HG03439 (cell line): ENCODE measurements around the gene FLII.
"Not testable (repeated sequence)": the region's sequence is repeated elsewhere in the genome, so short reads cannot be mapped to it uniquely, and the experiment has no call there.

Source experiments
- ATAC-seq: cut with Tn5 transposase; IDR thresholded peaks from one replicate; pipeline ENCODE4 v1.9.1; 2021; ENCODE audit warnings: mild to moderate bottlenecking, moderate library complexity; ENCODE audit not compliant: unreplicated experiment

Gene FLII

DNA sequence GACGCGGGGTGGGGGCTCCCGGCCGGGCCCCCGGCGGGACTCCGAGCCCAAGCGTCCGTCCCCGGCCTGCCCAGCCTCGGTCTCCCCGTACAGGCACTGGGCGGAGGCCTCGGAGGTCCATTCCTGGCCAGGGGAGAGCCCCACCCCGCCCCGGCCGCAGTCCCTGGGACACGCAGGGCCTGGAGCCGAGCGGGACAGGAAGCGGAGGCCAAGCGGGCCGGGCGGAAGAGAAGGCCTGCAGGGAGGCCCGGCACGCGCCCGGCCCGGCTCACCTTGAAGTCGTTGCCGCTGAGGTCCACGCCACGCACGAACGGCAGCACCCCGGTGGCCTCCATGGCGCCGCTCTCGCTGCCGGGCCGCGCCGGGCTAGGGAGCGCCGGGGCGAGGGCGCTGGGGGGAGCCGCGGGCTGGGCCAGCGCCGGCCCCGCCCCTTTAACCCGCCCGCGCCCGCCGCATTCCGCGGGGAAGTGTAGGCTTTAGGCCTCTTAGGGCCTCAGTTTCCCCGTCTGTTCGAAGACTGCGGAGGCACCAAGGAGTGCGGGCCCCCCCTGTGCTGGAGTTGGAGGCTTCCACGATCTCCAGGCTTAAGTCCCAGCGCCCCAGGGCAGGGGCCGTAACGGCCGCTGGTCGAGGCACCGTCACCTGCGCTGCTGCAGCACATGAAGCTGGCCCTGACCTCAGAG is at the start of gene FLII:
TSS of gene FLII (minus strand) at position 383 of the 683 bp plus-strand sequence. CDS start at position 335, 48 bp downstream.
- ATAC-seq = peak; percentile 20

DNA sequence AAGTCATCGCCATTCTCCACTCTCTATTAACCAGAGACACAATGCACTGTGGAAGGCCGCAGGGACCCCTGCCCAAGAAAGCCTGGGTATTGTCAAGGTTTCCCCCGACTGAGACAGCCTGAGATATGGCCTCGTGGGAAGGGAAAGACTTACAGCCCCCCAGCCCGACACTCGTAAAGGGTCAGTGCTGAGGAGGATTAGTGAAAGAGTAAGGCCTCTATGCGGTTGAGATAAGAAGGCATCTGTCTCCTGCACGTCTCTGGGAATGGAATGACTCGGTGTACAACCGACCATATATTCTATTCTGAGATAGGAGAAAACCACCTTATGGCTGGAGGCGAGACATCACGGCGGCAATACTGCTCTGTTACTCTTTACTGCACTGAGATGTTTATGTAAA is 44.7 kb upstream of the FLII start:
- ATAC-seq = not testable (repeated sequence)

DNA sequence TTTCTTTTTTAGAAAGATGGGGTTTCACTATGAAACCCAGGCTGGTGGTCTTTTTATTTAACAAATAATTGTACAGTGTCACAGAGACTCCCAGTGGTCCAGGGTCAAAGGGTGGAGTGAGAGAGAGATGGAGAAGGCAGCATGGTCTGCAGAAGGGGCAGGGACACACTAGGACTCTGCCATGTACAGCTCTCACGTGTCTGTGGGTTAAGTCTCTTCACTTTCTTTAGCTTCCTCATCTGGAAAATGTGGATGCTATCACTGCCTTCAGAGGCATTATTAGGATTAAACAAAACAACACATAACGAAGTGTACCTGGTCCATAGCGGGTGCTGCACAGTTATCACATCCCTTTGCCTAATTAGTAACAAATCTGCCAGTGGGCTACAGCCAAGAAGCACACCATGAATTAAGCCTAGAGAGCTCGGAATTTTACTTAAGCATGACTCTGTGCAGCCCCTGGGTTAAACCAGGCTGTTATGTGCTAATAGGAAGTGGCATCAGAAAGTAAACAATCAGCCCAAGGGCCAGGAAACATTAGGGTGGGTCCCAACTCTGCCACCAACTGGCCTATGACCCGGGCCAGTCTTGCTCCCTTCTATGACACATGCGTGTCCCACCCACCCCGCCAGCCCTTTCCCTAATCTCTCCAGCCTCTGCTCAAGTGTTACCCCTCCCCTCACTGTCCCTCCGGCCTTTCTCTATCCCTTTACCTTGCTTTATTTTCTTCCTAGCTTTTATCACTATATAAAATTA is 42.4 kb upstream of the FLII start:
- ATAC-seq = no peak

DNA sequence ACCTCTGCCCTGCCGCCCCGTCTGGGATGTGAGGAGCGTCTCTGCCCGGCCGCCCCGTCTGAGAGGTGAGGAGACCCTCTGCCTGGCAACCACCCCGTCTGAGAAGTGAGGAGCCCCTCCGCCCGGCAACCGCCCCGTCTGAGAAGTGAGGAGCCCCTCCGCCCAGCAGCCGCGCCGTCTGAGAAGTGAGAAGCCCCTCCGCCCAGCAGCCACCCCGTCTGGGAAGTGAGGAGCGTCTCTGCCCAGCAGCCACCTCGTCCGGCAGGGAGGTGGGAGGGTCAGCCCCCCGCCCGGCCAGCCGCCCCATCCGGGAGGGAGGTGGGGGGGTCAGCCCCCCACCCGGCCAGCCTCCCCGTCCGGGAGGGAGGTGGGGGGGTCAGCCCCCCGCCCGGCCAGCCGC is 39.5 kb upstream of the FLII start:
- not testable (repeated sequence) for ATAC-seq

DNA sequence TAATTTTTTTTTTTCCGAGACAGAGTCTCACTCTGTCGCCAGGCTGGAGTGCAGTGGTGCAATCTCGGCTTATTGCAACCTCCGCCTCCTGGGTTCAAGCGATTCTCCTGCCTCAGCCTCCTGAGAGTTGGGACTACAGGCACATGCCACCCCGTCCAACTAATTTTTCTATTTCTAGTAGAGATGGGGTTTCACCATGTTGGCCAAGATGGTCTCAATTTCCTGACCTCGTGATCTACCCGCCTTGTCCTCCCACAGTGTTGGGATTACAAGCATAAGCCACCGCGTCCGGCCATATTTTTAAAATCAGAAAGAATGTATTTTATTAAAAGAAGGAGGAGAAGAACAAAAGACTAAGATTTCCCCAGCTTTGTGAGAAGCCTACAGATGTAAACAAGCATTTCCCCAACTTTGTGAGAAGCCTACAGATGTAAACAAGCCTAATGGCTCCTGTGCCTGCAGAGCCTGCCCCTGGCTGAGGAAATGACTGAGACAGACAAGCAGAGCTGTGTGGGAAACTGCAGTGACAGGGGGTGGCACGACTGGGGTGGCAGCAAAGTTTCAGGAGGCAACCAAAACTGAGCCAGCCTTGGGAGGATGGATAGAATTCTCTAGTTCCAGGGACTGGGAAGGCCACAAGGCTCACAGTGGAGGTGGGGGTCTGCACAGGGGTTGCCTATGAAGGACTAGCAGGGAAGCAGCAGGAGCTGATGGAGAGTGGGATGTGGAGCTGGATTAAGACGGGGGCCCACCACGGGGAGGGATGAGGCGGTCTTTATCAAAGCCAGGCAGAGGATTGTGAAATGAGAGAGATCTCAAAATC is 33.4 kb upstream of the FLII start:
- ATAC-seq = no peak

DNA sequence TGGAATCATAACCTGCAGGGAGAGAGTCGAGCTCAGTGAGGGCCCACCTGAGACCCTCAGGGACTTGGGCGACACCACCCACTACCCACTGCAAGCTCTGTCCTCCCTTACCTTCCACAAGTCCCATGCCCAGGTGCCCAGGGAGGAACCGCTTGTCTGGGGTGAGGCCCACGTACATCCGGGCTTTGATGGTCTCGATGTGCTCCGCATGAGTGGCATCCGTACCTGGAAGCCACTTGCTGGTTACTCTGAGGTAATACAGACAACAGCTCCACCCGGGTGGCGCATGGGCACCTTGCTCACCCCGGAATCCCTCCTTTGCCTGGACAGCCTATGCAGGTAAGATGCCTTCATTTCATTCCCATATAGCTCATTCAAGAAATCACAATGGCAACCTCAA is 26.8 kb upstream of the FLII start:
- no peak for ATAC-seq

DNA sequence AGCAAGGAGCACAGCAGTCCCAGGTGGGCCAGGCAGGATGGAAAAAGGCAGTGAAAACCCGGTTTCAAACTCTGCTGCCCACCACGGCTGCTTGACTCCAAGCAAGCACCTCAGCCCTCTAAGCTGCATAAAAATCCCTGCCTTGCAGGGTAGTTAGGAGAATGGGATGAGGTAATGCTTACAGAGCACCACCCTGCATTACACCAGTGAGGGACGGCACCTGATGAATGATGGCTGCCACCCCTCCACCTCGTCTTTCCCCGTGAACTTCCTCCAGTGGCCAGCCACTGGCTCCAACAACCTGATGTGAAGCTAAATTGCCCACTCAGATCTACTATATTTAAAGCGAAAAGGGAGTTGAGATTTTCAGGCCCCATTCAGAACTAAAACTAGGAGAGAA is 23.2 kb upstream of the FLII start:
- no peak for ATAC-seq

DNA sequence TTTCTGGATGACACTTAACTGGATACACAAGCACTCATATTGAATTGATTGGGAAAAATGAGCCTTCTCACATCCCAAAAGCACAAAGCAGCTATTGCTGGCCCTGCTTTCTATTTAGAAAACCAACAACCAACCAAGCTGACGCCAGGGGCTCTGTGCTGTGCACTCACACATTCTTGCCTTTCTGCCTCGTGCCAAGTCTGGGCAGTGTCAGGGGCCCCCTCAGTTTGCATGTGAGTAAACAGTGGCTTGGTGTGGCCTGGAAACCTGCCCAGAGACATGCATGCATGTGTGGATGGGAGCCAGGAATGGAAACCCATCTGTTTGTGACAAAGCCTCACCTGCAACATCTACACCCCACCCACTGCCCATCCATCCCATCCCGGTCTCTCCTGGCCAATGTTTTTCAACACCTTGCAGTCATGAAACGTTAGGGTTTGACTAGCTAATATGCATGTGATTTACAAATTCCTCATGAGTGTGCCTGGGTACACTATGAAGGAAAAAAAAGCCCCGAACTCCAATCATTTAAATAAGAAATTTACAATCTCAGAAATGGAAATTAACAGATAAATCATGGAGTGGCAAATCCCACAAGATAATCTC is 22.3 kb upstream of the FLII start:
- no peak for ATAC-seq

DNA sequence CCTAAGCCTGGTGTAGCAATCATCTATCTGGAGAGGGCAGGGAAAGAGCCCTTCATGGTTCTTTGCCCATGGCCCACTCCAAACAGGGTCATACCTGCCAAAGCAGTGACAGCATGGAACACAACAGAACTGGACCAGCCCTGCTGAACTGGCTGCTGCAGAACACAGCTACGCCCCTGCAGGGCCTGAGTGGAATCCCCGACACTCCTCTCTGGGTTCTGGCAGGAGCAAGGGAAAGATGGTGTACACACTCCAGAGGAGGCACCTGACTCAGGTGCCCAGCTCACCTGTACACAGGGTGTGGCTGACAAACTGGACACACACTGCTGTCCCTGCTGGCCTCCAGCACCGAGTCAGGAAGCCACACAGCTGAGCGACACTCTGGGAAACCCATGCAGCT is 21.7 kb upstream of the FLII start:
- ATAC-seq = no peak

DNA sequence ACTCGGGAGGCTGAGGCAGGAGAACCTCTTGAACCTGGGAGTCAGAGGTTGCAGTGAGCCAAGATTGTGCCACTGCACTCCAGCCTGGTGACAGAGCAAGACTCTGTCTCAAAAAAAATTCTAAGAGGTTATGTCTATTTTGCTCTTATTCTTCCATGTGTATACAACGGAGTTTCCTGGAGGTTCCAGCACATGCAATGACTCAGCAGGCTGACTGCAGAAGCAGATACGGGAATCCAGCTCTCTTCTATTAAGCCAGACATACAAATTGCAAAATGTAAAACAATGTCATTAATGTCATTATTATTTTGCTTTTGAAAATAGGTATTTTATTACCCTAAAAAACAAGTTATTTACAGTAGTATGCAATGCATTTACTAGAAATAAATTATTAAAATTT is 20.3 kb upstream of the FLII start:
- ATAC-seq = no peak

DNA sequence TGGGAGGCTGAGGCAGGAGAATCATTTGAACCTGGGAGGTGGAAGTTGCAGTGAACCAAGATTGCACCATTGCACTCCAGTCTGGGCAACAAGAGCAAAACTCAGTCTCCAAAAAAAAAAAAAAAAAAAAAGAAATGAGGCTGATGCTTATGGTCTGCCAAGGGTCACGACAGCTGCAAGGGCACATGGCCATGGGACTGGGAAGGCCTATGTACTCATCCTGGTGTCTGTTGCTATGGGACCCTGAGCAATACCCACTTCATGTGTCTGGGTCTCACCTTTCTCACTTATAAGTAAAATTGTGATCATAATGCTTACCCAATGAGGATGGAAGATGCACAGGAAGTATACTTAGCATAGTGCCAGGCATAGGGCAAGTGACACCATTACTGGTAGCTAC is 18.5 kb upstream of the FLII start:
- no peak for ATAC-seq

DNA sequence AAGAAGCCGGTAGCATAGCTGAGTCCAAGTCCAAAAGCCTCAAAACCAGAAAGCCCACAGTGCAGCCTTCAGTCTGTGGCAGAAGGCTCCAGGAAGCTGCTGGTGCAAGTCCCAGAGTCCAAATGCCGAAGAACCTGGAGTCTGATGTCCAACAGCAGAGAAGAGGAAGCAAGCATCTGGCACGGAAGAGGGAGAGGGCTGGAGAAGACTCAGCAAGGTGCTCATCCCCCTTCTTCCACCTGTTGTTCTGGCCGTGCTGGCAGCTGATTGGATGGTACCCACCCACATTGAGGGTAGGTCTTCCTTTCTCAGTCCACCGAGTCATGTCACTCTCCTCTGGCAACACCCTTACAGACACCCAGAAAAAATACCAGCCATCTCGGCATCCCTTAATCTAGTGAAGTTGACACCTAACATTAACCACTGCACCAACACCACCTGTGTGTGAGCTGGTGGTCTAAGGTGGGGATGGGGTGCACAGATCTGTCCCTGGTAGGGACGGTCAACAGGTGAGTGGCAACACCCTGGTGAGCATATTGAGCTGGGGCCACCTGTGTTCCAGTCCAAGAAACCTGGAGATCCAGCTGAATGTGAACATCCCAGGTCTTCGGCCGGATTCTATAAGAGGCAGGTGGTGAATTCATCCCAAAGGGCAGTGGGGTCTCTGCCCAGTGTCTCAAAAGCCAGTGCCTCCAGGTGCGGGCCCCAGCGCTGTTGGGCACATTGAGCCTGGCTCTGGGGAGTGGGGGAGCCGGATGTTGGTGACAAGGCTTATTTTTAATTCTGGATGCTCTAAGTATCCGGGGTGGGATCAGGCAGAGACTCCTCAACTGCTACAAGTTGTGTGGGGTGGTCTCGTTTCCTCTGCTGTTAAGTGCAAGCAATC is 11.8 kb upstream of the FLII start:
- no peak for ATAC-seq

DNA sequence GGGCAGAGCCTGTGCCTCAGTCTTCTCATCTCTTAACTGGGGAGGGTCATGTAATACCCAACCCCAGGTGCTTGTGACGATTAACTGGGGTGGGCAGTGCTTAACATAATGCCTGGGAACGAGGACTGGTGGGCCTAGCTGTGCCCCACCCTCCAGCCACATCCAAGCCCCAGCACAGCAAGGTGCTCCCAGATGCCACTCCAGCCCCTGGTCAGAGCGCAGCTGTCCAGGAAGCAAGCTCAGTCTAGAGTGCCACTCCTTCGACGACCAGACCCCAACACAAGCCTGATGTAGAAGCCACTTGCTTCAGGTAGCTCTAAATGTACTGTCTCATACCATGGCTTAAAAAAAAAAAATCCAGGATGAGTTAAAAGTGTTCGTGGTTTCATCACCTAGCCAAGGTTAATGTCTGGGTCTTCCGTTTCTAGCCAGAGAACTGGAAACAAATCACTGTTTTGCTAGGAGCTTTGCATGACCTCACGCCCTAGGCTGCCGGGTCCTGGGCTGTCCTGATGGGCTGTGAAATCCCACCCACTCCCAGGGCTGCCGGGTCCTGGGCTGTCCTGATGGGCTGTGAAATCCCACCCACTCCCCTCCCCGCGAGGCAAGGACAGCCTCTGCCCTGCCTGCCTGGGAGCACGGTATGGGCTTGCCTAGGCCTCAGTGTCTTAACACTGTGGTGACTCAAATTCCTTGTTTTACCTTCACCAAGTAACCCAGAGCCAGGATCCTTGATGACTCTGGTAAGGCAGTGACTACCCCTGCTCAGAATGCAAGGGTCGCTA is 9.6 kb upstream of the FLII start:
- no peak for ATAC-seq

DNA sequence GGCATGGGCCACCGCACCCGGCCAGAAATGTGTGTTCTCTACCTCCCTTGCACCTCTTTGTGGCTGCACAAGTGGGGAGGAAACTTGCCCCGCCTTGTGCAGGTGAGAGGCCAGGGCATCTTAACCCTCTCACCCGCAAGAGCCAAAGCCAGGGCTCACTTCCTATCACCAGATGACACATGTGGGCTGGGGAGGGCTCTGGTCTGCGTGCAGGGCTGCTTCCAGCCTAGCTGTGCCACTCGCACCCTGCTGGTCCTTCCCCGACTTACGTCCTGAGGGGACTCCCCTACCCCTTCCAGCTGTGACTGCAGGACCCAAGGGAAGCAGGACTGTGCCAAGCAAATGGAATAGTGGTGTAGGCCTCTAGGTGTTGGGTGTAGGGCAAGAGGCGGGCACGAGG is 8.8 kb upstream of the FLII start:
- no peak for ATAC-seq

DNA sequence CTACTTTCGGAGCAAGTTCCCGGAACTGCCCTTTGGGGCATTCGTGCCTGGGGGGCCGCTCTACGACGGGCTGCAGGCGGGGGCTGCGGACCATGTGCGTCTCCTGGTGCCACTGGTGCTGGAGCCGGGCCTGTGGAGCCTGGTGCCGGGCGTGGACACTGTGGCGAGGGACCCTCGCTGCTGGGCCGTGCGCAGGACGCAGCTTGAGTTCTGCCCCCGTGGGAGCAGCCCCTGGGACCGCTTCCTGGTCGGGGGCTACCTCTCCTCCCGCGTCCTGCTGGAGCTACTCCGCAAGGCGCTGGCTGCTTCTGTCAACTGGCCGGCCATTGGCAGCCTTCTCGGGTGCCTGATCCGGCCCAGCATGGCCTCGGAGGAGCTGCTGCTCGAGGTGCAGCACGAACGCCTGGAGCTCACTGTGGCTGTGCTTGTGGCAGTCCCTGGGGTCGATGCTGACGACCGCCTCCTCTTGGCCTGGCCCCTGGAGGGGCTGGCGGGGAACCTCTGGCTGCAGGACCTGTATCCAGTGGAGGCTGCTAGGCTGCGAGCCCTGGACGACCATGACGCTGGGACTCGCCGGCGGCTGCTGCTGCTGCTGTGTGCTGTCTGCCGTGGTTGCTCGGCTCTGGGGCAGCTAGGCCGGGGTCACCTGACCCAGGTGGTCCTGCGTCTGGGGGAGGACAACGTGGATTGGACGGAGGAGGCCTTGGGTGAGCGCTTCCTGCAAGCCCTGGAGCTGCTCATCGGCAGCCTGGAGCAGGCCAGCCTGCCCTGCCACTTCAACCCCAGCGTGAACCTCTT is 5.5 kb upstream of the FLII start:
- ATAC-seq = no peak

DNA sequence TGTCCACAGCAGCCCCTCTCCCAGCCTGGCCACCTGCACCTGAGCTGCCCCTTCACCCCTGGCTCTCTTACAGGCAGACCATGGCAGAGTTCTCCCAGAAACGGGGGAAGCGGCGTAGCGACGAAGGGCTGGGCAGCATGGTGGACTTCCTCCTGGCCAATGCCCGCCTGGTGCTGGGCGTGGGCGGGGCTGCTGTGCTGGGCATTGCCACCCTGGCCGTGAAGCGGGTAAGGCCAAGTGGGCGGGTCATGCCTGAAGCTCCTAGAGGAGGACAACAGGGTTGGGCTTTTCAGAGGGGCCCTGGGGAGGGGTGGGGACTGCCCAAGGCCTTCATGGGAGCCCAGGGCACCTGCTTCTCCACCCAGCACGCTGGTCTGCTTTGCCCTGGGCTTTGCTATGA is 4.1 kb upstream of the FLII start:
- ATAC-seq = no peak

DNA sequence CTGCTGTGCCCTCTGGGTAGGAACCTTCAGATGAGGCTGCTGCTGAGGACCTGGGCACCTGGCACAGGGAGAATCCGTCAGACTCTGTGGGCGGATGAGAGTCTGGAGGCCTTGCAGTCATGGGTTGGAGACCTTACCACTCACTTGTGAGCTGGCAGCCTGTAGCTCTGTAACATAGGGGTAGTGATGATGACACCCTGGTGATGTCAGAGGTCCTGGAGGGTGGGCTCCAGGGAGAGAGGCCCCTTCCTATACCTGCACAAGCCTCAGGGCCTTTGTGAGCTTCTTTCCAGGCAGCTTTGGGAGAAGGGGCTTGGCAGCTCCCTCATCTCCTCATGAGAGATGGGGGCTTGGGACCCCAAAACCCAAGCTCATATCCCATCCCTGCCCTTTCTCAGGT is 3.6 kb upstream of the FLII start:
- ATAC-seq = no peak

DNA sequence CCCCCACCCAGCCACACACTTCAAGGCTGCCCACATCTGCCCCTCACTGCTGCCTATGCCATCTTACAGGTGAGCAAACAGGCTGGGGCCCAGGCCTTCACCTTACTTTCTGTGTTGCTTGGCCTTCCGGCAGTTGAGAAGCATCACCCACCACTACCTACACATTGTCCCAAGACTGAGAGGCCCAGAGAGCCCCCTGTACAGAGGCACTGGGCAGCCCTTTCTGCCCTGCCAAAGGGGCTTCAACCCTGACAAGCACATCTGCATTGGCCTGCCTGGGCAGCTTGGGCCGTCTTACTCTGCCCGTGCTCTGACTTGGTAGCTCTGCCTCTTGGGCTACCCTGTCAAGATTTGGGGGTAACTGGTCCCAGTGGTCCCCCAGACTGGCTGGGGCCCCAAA is 3.1 kb upstream of the FLII start:
- ATAC-seq = no peak

DNA sequence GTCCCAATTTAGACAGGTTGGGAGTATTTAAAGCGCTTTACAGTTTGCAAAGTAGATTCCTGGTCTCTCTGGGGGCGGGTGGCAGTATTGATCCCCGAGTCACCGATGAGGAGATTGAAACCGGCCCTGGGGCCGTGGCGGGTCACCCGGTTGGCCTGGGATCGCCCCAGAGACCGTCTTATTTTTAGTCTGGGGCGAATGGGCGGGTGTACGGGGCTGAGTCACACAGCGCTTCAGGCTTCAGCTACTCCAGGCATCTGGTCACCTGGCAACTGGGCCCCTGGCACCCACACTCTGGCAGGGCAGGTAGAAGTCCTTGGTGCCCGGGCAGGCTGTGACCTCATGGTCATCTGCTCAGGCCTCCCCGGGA is 2.6 kb upstream of the FLII start:
- ATAC-seq = peak; percentile 20
